COLO668 (cell line): Measurements from ENCODE around the gene TCOF1.
"Not testable (repeated sequence)": the region's sequence is repeated elsewhere in the genome, so short reads cannot be mapped to it uniquely, and the experiment has no call there.

ENCODE experiments used
- DNase-seq: peaks from one replicate; lab custom pipeline; 2025; ENCODE audit not compliant: unreplicated experiment; lab: John Stamatoyannopoulos, UW

The TCOF1 gene

DNA sequence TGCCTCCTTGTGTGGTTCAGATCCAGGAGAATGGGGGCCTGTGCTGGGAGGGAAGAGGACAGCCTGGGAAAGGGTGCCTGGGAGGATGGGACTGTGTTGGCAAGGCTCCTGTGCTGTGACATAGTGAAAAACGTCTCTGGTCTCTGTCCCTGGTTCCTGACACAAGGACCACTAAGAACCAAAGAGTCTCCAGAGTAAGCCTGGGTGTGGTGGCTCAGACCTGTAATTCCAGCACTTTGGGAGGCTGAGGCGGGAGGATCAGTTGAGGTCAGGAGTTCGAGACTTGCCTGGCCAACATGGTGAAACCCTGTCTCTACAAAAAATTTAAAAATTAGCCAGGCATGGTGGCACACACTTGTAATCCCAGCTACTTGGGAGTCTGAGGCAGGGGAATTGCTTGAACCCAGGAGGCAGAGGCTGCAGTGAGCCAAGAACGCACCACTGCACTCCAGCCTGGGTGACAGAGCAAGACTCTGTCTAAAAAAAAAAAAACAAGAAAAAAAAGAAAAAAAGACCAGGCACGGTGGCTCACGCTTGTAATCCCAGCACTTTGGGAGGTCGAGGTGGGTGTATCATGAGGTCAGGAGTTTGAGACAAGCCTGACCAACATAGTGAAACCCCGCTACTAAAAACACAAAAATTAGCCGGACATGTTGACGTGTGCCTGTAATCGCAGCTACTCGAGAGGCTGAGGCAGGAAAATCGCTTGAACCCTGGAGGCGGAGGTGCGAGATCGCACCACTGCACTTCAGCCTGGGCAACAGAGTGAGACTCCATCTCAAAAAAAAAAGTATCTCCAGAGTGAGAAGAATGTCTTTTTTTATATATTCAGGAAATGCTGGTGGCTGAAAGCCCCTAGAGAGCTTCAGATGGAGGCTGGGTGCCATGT is 56.6 kb downstream of the TCOF1 start:
- DNase-seq: not testable (repeated sequence)

DNA sequence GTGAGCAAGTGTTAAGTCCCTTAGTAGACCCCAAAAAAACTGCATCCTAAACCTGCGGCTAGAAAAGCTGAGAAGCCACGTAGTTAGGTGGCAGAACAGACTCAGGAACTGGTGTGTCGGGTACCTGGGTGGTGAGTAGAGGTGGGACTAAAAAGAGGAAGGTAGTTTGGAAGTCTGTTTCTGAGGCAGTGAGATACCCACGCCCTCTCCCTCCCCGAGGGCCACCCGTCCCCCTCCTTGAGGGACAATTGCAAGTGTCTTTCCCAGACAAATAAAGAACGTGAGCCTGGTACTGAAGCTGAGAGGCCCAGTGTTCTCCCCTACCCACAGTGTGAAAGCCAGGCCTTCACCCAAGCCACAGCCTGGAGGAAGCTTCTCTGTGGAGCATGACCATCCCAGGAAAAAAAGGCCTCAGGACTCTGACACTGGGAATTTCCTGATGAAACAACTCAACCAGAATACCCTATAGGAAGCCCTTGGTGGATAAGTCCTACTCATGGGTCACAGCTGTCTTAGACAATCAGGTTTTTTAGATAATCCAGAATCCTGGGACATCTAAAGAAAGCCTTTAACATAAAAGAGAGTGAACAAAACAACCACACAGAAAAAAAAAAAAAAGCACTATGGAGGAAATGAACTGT is 62.3 kb downstream of the TCOF1 start:
- no peak for DNase-seq

DNA sequence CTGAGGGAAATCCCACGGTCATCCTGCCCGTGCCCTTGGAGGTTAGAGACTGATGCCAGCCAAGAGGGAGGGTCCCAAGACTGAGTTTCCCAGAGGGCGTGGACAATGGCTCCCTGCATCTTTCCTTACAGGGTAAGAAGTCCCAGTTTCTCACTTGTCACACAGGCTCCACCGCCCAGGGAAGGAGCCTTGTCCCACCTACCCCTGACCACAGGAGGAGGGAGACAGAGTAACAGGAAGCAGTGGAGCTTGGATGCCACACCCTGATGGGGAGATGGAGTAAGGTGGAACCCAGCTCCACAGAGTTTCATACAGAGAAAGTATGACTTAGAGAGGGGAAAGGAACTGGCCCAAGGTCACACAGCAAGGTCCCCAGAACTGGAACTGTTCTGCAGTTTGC is 64.6 kb downstream of the TCOF1 start:
- no peak for DNase-seq

DNA sequence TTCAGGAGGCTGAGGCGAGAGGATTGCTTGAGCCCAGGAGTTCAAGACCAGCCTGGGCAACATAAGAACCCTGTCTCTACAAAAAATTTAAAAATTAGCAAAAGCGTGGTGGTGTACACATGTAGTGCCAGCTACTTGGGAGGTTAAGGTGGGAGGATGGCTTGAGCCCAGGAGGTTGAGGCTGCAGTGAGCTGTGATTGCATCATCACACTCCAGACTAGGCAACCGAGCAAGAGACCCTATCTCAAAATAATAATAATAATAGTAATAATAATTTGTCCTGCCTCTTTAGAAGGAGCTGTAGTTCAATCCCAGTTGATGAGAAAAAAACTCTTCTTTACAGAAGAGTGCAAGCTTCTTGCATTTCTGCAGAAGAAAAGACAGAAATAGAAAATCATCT is 65.3 kb downstream of the TCOF1 start:
- no peak for DNase-seq

DNA sequence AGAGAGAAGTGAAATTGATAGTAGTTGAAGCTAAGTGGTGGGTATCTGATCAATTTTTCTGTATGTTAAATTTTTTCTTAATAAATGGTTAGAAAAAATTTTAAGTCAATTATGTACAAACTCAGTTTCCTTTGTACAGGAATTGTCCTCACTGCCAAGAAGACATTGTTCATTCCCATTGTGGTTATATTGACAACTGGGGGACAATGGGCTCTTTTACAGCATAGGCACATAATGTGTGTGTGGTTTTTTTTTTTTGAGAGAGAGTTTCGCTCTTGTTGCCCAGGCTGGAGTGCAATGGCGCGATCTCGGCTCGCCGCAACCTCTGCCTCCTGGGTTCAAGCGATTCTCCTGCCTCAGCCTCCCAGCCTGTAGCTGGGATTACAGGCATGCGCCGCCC is 68.7 kb downstream of the TCOF1 start:
- not testable (repeated sequence) for DNase-seq

DNA sequence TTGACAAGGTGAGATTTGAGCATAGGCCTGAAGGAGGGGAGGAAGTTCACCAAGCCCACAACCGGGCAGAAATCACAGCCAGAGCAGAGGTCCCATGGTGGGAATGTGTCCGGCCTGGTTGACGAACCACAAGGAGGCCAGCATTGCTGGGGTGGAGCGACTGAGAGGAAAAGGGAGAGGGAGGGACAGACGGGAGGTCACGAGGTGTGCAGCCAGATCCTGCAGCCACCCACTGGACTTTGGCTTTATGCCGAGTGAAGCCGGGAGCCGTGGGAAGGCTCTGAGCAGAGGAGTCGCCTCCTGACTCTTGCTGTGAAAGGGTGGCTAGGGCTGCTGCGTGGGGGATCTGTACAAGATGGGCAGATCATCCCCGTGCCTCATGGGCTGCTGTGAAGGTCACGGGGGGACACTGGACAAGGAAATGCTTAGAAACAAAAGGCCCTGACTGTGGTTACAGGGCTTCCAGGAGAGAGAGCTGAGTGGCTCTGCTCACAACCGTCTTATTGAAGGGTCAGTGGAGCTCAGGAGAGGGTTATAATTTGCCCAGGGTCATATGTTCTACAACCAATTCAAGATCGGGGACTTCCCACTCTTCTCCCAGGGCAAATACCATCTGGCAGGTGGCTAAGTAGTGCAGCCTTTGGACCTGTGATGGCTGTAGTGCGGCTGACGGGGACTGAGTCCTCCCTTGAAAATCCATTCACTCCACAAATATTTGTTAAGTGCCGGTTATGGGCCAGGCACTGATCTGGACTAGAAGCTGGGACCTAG is 70.8 kb downstream of the TCOF1 start:
- DNase-seq: peak; percentile 10

DNA sequence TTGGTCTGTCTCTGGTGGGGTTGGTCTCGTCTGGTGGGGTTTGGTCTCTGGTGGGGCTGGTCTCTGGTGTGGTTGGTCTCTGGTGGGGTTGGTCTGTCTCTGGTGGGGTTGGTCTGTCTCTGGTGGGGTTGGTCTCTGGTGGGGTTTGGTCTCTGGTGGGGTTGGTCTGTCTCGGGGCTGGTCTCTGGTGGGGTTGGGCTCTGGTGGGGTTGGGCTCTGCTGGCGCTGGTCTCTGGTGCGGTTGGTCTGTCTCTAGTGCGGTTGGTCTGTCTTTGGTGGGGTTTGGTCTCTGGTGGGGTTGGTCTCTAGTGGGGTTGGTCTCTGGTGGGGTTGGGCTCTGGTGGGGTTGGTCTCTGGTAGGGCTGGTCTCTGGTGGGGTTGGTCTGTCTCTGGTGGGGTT is 71.5 kb downstream of the TCOF1 start:
- no peak for DNase-seq

DNA sequence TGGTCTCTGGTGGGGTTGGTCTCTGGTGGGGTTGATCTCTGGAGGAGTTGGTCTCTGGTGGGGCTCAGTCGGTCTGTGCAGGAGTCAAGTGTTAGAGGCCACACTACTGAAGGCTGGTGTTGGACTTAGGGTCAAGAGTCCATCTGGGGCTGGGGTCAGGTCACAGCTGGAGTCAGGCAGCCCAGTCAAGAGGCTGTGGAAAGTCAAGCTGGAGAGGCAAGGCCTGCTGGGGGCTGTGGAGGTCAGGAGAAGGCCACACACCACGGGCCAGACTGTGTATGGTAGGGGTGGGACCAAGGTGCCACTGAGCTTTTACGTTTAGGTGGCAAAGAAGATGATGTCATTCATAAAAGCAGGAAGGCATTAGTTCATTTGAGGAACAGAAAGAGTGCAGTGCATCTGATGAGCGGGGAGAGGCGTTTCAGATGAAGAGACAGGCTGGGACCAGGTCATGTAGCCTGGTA is 71.9 kb downstream of the TCOF1 start:
- DNase-seq: no peak

DNA sequence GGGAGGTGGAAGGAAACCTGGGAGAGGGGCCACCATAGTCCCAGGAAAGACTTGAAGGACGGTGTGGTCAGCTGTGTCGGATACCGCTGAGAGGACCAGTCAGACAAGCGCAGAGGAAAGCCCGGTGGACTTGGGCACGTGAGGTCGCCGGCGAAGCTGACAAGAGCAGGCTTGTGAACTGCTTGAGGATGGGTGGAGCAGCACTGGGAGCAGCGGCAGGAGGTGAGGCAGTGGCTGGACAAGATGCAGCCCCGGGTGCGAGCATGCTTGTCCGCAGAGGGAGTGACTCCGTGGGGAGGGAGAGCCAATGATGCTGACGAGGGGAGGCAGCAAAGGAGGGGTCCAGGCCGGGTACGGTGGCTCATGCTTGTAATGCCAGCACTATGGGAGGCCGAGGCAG is 73.6 kb downstream of the TCOF1 start:
- DNase-seq: no peak

DNA sequence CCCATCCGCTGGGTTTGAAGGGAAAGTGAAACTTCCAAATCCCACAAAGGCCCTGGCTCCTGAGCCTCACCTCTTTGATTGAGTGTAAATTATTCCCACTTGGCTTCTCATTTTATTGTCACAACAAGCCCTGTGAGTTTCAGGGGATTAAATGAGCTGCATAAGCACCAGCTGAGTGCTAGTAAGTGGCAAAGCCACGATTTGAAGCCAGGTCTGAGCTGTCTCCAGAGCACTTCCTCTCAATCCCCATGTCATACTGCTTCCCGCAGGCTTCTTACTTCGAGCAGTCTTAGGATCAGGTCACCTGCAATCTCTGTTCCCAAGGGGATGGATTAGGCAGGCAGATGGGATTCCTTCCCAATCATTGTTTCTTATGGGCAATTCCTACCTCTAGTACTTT is 74.1 kb downstream of the TCOF1 start:
- DNase-seq: no peak

DNA sequence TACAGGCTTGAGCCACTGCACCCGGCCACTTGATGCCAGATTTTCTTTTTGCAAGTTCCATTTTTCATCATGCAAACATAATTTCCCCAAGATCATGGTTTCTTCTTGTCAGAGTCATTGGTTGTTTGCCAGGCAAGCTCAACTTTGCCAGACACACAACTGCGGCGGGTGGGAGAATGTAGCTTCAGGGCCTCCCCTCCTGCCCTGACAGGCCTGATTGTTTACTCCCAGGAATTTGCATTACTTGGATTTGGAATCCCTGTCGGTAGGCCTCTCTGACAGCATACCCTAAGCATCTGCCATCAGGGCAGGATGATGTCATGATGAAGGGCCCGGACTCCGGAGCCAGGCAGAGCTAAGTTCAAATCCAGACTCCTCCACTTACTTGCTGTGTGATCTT is 77.0 kb downstream of the TCOF1 start:
- no peak for DNase-seq

DNA sequence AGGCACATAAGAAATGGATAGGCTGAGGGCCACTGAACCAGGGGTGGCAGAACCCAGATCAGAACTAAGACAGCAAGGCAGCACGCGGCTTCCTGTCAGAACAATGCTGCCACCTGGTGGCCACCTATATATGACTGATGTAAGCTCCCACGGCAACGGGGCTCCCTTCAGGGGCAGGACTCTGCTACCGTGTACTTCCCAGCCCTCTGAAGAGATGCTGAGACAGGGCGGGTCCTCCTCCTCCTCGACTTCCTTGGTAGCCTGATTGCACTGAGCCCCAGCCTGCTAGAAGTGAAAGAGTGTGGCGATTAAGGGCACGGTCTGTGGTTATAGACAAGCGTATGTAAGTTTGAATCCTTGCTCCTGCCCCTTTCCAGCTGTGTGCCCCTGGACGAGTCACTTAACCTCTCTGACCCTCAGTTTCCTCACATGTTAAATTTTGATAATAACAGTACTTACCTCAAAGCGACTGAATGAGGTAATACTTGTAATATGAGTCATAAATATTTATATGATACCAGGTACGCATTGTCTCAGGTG is 78.7 kb downstream of the TCOF1 start:
- peak; percentile 79 for DNase-seq

DNA sequence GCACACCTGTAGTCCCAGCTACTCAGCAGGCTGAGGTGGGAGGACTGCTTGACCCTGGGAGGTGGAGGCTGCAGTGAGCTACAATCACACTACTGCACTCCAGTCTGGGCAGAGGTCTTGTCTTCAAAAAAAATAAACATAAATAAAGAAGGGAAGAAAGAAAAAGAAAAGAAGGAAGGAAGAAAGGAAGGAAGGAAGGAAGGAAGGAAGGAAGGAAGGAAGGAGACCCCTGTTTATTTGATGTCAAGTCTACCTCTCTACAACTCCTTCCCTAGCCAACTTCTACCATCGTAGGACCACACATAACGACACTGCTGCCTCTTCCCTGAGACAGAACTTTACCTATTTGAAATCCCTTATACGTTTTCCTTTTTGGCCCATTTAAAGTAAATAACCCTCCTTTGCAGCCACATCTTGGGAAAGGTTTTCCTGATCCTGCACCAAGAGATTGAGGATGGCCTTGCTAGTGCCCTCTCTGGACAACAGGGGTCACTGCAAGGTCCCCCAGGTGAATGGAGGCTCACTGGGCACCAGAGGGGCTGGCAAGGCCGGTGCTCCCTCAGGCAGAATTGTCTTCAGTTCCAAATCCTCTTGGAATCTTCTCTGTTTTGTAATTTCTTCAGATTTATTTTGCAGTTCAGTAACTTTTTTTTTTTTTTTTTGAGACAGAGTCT is 81.5 kb downstream of the TCOF1 start:
- DNase-seq: peak; percentile 2

DNA sequence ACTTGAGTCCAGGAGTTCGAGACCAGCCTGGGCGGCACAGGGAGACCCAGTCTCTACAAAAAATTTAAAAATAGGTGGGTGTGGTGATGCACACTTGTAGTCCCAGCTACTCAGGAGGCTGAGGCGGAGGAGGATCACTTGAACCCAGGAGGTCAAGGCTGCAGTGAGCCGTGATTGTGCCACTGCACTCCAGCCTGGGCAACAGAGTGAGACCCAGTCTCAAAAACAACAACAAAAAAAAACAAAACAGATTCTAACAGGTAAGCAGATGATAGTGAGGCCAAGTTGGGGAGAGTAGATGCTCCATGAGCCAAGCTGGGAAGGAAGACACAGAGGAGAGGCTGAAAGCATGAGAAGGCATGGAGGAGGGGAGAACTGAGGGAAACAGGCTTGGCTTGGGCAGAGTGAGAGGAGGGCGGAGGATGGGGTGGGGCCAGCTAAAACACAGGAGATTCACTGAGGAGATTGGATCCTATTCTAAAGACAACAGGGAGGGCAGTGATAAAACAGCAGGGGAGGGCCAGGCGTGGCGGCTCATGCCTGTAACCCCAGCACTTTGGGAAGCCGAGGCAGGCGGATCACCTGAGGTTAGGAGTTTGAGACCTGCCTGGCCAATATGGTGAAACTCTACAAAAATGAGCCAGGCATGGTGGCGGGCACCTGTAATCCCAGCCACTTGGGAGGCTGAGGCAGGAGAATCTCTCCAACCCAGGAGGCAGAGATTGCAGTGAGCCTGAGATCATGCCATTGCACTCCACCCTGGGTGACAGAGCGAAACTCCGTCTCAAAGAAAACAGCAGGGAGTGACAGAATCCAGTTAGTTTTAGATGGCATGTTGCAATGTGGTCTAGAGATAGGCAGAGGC is 83.7 kb downstream of the TCOF1 start:
- DNase-seq: no peak

DNA sequence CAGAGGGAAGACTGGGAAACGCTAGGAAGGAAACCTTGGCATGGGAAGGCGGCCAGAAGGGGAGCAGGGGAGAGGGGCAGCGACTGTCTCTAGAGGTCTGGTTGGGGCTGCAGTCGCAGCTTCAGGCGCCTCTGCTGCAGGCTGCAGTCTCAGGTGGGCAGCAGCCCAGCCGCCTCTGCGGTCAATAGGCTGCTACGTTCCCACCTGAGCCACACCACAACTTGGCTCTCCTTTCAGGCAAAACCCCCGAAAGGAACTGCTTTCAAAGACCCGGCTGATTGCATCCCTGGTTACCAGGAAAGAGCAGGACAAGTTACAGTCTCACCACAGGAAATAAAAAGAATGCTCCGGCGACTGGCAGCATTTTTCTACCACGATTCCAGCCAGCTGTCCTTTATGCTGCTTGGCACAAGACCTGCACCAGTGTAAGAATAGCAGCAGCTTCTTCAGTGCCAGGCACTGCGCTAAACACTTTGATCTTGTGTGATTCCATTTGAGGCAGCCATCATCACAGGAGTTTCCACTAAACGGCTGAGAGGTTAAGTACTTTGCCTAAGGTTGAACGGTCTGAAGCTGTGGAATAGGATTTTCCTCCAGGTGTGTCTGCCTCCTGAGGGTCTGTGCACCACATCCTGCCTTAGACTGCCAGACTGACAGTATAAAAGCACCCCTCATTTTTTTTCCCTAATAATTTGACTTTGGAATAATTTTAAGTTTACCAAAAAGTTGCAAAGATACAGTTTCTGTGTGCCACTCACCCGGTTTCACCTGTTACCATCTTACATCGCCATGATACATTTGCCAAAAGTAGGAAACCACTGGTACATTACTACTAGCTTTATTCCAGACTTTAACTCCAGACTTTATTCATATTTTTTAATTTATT is 84.6 kb downstream of the TCOF1 start:
- no peak for DNase-seq

DNA sequence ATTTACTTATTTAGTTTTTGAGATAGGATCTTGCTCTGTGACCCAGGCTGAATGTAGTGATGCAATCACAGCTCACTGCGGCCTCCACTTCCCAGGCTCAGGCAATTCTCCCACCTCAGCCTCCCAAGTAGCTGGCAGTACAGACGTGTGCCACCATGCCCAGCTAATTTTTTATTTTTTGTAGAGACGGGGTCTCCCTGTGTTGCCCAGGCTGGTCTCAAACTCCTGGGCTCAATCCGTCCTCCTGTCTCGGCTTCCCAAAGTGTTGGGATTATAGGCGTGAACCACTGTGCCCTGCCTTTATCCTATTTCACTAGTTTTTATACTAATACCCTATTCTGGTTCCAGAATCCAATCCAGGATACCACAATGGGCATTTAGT is 85.2 kb downstream of the TCOF1 start:
- no peak for DNase-seq

DNA sequence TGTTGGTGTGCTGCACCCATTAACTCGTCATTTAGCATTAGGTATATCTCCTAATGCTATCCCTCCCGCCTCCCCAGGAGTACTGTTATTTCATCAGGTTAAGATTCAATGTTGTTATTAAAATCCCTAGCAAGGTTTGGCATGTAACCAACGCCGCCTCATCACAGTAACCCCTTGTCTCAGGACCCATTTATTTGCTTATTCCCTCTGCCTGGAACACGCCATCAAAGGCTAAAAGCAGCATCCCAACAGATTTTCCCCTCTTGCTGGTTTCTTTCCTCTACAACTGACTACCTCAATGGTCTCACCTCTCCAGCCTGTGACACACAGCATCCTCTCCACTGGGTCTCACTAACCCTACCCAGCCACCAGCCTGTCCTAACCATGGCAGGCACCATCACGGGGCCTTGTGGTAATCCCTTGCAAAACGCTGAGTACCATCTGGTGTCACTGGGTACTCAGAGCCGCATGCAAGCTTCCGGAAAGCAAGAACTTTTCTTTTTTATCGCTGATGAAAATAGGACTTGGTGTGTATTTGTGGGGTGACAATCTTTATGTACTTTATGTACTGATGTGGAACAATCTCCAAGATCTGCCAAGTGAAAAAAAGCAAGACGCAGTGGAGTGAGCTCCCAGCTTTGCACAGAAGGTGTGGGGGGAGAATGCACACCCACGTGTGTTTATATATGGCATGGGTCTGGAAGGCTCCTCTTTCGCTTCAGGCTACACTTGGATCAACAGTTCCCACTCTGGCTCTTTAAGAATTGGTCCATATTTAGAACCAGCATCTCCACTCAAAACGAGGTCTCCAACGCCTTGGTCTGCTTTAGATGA is 86.0 kb downstream of the TCOF1 start:
- no peak for DNase-seq

DNA sequence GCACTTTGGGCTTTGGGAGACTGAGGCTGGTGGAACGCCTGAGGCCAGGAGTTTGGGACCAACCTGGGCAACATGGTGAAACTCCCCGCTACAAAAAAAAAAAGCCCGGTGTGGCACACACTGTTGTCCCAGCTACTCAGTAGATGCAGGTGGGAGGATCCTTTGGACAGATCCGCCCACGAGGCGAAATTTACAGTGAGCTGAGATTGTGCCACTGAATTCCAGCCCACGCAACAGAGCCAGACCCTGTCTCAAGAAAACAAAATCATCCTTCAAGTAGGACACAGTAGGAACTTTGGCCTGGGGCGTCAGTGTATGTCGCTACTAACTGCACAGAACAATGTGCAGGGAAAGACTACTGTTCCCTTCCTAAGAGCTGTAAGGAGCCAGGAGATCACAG is 87.3 kb downstream of the TCOF1 start:
- no peak for DNase-seq
